ENCODE data around the gene OBSL1.
A peak's percentile ranks its signal among the peaks of the same experiment; 100 is the strongest.

The OBSL1 gene

DNA sequence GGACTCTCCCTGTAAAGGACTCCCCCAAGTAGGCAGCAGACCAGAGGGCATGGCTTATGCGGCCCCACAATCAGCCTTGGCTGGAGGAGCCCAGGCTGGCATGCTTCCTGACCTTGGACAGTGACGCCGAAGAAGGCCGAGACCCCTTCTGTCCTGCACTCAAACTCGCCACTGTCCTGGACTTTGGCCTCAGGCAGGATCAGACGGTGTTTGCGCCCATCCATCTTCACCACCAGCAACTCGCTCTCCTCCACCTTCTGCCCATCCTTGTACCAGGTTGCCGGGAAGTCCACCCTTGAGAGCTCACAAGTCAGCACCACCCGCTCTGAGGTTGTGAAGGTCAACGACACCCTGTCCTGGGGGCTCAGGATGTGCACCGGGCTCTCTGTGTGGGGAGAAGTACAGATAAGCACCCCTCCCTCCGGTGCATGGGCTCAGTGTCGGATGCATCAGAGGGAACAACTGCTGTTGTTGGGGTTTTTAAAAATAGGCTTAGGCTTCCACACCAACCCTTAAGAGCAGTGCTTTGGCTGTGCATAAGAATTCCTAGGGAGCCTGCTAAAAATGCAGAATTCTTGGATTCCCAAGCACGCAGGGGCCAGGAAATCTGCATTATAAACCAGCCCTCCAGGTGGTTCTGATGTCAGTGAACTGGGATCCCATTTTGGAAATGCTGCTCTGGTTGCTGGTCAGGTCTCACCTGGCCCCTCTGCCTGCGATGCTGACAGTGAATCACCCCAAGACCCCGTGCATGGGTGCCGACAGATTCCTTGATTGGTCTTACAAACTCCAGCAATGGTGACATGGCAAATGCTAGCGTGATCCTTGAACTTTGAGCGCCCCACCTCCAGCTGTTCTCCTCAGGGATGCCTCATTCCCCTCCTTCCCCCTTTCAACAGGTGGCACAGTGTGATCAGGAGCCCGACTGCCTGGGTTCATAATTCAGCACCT, 5.9 kb downstream of the OBSL1 start:
- no peak for DNase-seq

DNA sequence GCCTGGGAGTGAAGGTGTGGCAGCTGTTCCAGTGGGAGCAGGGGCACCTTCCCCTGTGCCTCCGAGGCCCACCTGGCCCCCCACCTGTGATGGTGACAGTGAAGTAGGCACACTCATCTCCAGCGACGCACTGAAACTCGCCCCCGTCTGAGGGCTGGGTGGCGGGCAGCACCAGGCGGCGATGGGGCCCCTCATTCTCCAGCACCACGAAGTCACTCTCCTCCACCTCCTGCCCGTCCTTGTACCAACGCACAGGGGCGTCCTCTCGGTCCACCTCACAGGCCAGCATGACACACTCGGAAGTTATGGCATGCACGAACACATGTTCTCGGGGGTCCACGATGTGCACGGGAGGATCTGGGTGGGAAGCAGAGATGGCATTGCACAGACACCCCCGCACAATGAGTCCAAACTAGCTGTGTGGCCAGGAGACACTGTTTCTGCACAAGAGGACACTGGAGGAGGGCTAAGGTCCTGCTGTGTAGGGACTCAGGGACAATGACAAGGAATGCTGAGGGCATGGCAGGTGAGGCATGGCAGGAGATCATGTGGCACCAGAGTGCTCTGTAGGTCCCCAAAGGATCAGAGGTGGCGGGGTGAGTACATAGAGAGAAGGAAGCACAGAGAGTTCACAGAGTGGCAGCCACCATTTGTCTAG, 7.9 kb downstream of the OBSL1 start:
- DNase-seq: no peak

- DNase-seq: no peak
Measured at GRCh38 chr2:219562049-219563020, 9.0 kb downstream of the OBSL1 start.

- DNase-seq: no peak
Measured at GRCh38 chr2:219561179-219562048, 9.9 kb downstream of the OBSL1 start.

- no peak for DNase-seq
Measured at GRCh38 chr2:219560893-219561178, 10.5 kb downstream of the OBSL1 start.

- no peak for DNase-seq
Measured at GRCh38 chr2:219560037-219560892, 11.1 kb downstream of the OBSL1 start.

GRCh38 chr2:219559156-219559915, 12.0 kb downstream of the OBSL1 start:
- no peak for DNase-seq

- no peak for DNase-seq
Measured at GRCh38 chr2:219557791-219558785, 13.3 kb downstream of the OBSL1 start.

DNA sequence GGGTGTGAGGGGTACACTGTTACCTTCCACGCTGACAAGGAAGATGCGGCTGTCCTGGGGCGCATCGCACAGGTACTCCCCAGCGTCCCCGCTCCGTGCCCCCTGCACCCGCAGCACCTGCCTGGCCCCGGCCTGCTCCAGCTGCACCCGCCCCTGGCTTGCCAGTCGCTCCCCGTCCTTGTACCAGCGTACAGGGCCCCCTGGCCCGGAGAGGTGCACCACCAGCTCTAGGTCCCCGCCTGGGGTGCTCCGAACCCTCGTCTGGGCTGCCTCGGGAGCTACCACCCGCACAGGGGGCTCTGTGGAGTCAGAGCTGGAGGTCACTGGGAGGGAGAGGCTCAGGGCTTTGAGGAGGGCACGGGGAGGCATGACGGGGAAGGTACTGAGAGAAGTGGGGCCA, 14.0 kb downstream of the OBSL1 start:
- DNase-seq: no peak

DNA sequence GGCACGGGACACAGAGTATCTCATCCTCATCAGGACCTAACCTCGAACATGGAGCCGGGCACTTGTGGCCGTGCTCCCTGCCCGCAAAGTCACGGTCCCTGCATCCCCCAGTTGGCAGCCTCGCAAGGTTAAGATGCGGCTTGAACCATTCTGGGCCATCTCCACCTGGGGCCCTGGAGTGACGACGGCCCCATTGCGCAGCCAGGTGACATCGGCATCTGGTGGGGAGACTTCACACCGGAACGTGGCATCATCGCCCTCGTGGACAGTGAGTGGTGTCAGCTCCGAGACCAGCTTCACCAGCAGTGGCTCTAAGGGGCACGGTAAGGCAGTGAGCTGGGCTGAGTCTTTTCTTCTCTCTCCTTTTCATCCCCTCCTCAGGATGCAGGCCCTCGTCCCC, 14.9 kb downstream of the OBSL1 start:
- no peak for DNase-seq

DNA sequence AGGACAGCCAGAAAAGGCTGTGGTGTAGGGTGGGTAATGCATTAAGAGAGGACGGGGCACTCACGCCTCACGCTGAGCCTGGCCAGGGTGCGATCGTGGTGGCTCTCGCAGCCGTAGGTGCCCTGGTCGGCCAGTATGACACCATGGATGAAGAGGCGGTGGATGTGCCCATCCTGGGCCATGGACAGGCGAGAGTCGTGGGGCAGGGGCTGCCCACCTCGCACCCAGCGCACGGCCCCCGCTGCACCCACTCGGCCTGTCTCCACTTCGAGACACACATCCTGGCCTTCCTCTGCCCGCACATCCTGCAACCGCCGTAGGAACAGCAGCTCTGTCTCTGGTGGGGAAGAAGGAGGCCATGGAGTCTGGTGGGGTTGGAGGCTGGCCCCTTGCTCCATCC, 15.4 kb downstream of the OBSL1 start:
- no peak for DNase-seq

- no peak for DNase-seq
Measured at GRCh38 chr2:219554350-219554749, 17.0 kb downstream of the OBSL1 start.

- DNase-seq: no peak
Measured at GRCh38 chr2:219553463-219553963, 17.8 kb downstream of the OBSL1 start.

DNA sequence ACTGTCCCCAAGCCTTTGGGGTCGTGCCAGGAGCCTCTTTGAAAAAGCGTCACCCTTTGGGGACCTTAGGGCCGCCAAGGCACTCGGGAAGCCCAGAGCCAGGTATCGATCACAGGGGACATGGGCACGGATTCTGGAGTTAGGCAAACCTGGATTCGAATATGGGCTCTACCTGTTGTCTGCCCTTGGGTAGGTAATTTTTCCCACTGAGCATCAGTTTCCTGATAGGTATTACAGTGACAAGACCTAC, 18.2 kb downstream of the OBSL1 start:
- no peak for DNase-seq

DNA sequence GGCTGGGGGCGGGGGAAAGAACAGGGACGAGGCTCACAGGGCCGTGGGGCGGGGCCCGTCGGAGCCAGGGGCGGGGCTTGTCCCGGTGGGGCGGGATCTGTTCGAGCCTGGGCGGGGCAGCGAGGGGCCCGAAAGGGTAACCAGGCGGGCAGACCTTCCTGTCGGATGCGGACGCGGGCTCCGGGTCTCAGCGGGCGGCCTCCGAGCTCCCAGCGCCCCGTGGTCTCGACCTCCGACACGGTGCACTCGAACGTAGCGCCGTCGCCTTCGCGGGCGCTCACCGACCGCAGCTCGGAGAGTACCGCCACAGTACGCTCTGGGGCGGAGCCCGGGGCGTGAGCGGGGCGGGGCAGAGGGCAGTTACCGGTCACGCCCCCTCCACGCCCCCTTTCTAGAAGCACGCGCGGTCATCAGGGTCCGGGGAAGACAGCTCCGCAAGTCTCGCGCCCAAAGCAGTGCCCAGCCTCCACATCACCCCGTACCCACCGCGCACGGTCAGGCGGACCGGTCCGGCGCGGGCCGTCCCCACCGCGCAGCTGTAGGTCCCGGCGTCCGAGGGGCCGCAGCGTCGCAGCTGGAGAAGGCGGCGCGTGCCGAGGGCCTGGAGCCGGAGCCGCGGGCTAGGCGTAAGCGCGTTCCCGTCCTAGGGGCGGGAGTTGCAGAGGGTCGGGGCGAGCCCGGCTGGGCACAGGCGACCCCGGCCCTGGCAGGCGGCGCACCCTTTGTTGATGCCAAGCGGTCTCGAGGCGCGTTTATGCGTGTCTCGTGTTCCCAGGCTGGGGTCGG, 18.8 kb downstream of the OBSL1 start:
- peak; percentile 79 for DNase-seq

GRCh38 chr2:219551441-219552381, 19.6 kb downstream of the OBSL1 start:
- no peak for DNase-seq

DNA sequence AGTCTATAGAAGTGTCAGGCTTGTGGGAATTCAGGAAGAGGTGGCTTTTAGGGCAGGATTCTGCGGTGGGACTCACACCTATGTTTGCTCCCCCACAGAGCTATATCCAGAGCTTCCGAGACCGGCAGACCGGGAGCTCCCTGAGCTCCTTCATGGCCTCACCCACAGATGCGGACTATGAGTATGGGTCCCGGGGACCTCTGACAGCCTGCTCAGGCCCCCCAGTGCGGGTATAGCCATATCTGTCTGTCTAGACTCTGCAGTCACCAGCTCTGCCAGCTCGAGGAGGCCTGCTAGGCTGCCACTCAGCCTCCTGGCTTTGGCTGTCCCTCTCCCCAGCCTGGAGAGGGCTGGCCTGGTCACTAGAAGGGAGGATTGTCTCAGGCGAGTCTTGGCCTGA, 21.7 kb downstream of the OBSL1 start:
- no peak for DNase-seq
